Activated CD4-positive, alpha-beta T cell treated with anti-CD3 and anti-CD28 coated beads for 48 hours (primary cell): ENCODE results near the gene EIF2S1.
"Not testable (repeated sequence)": the region's sequence is repeated elsewhere in the genome, so short reads cannot be mapped to it uniquely, and the experiment has no call there.

Source experiments
- DNase-seq: peaks from one replicate; pipeline ENCODE4 v3.0.0-alpha.2; 2020

The EIF2S1 gene

GRCh38 chr14:67359775-67360469 lies at the start of gene EIF2S1, which contains the start of gene ATP6V1D:
EIF2S1 (plus strand) TSS chr14:67360328; CDS start chr14:67364768, 4,440 bp downstream.
ATP6V1D (minus strand) TSS chr14:67359804; CDS start chr14:67359698, 106 bp downstream.
- DNase-seq = peak; percentile 99

DNA sequence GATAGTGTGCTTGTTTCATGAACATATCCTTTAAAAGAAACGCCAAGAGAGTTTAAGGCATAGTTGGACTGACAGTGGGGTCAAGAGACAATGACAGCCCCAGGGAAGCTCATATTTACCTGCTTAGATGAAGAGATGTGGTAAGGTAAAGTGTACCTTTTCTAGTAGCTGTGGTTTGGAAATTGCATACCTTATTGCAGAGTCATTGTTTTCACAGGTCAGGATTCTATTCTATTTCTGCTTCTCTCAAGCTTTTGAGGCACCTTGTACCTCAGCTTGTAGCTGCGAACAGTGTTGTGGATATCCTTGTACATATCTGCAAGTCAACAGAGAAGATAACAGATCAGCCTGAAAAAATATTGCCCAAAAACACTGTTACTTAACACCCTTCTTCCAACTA lies 48.3 kb upstream of the EIF2S1 start:
- no peak for DNase-seq

DNA sequence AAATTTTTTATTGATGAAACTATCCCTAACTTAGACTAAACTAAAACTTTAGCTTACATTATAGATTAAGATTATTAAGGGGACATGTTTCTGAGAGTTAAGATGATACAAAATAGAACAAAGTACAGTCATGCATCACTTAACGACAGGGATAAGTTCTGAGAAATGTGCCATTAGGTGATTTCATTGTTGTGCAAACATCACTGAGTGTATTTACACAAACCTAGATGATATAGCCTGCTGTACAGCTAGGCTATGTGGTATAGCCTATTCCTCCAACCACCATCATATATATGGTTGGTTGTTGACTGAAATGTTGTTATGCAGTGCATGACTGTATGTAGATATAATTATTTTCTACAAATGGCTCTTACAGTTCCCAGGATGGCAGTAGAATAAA lies 47.0 kb upstream of the EIF2S1 start:
- no peak for DNase-seq

DNA sequence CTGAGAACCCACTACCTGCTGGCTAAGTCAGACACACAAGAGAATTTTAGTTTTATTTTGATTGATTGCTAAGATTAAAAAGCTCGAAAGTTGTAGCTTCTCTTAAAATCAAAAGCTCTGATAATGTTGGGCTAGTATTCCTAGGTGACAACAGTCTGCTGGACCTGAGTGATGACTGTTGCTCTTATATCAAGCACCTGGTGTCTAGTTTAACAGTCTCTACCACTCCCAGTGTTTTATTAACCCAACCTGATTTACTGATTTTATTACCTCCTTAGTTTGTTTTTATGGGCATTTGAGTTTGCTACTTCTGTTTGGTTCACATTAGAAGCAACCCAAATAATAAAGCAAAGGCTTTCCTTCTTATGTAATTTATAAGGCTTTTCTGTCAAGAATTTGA lies 42.3 kb upstream of the EIF2S1 start:
- DNase-seq = no peak

- DNase-seq = no peak
These were observed 41.0 kb upstream of the EIF2S1 start for GRCh38 chr14:67319142-67319541.

DNA sequence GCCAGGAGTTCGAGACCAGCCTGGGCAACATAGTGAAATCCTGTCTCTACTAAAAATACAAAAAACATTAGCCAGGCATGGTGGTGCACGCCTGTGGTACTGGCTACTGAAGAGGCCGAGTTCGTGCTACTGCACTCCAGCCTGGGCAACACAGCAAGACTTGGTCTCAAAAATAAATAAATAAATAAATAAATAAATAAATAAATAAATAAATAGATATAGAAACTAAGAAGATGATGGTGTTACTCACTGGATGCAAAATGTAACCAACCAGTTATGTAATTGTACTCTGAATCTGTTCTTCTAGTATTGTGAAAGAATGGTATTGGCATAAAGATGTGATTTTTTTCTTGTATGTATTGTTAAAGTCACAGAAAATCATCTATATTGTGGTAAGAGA lies 30.5 kb upstream of the EIF2S1 start:
- DNase-seq = not testable (repeated sequence)

GRCh38 chr14:67331368-67332125 lies 28.6 kb upstream of the EIF2S1 start:
- no peak for DNase-seq

GRCh38 chr14:67332468-67332867 lies 27.7 kb upstream of the EIF2S1 start:
- DNase-seq = no peak

GRCh38 chr14:67335781-67336180 lies 24.3 kb upstream of the EIF2S1 start:
- DNase-seq = peak; percentile 11

- not testable (repeated sequence) for DNase-seq
These were observed 18.9 kb upstream of the EIF2S1 start for GRCh38 chr14:67341231-67341630.

DNA sequence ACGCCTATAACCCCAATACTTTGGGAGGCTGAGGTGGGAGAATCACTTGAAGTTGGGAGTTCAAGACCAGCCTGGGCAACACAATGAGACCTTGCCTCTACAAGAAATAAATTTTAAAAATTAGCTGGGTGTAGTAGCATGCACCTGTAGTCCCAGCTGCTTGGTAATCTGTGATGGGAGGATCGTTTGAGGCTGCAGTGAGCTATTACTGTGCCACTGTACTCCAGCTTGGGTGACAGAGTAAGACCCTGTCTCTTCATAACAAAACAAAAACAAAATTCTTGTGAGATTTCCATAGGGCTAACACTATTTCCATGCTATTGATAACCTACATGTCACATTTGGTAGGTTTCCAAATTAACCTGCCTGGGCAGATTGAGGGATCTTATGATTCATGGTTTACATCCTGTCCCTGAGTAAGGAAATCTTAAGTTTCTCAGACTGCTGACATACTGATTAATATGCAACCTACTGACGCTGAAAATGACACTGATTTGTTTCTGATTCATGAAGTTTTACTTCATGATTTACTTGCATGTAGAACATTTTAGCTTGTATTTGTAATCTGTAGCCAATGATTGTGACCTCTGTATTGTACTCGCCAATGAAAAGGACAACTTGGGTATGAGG lies 16.4 kb upstream of the EIF2S1 start:
- no peak for DNase-seq

DNA sequence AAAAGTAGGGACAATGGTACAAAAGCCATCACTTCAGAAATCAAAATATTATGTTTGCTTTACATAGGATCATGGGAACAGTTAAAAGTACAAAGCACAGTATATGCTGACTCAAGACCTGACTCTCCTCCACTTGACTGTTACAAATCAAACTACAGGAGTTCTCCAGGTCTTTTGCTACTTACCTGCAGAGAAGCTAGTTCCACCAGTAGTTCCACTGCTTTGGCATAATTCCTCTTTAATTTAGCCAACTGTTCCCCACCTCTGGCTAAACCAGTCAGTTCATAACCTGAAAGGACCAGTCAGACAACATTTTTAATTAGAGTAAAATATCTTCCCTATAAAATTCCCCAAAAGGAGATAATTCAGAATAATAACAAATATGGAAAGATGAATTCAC lies 14.5 kb upstream of the EIF2S1 start:
- DNase-seq = no peak

- no peak for DNase-seq
These were observed 8.1 kb upstream of the EIF2S1 start for GRCh38 chr14:67352055-67352454.

GRCh38 chr14:67357186-67357968 lies 2.8 kb upstream of the EIF2S1 start:
- no peak for DNase-seq

DNA sequence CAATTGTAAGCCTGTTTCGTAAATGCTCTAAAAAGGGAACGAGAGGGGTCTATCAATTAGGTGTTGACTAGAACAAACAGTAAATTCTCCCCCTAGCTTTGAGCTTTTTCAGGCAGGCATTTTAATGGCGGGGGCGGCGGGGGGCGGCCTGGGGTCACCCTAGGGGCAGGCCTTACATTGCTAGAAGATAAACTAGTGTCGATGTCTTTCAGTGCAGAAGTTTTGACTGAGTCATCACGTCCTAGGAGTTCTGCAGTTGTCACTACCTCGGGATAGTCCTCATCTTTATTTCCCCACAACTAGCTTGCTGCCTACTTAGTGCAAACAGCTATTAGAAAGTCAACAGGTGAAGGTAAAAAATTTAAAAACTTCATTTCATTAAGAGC lies 2.2 kb upstream of the EIF2S1 start:
- DNase-seq = no peak

DNA sequence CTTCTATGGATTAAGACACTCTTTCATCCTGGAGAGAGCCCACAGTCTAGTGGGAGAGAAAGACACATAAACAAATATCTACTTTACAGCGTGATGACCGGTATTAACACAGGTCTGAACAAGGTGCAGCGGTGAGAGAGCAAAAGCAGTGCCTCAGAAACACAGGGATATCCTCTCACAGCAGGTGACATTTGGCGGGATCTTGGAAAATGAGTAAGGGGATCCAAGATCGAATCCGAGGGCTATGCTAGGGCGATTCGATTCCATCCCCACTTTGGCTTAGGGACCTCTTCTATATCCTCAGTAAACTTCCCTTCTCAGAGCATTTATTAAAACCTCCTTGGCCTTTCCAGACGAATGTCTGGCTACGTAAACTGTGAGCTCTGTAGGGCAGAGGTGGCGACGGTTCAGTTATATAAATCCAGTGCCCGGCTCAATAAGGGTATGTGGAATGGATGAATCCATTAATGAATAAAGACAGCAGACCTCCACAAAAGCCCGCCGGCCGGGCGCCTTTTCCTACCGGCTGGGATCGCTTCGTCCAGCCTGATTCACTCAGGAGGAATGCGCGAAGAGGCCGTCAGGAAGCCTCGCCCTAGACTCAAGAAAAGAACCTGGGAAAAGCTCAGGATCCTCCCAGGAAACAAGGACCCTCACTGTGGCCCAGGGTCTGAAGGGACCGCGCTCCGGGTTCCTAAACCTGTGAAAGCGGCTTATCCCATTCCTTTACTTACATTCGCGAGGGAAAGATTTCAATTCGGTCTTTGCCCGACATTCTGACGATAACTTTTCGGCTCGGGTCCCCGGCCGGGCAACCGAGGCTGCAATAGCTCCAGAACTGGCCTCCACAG lies 979 bp upstream of the EIF2S1 start:
- DNase-seq = no peak

GRCh38 chr14:67360470-67361206 lies 510 bp downstream of the EIF2S1 start:
- no peak for DNase-seq

DNA sequence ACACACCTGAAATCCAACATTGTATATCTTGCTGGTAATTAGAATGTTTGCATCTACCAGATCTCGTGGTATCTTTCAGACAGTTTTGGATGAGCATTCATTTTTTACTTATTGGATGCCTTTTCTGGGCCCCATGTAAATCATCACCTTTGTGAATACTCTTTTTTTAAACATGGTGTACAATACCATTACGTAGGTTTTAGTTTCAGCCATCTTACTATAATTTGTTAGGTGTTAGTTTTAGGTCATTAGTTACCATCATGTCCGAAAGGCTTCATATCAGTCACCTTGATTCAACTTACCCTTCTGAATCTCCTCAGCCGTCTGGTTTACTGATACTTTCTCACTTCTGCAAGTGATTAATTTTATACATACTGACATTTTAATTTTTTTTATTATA lies 5.3 kb downstream of the EIF2S1 start:
- DNase-seq = no peak

GRCh38 chr14:67370830-67371229 lies 10.7 kb downstream of the EIF2S1 start:
- DNase-seq = no peak

- no peak for DNase-seq
These were observed 11.4 kb downstream of the EIF2S1 start for GRCh38 chr14:67371247-67372148.
